ENCODE measurements around the gene AFF3. TPM values are rescaled to one million over a fixed set of nuclear protein-coding genes. Genes with fewer than 3 reads are reported as not detected.

The AFF3 gene
- total RNA-seq, 4 donors from 2014 or later, result 8.5 to 77.2 (median 27.1) TPM

DNA sequence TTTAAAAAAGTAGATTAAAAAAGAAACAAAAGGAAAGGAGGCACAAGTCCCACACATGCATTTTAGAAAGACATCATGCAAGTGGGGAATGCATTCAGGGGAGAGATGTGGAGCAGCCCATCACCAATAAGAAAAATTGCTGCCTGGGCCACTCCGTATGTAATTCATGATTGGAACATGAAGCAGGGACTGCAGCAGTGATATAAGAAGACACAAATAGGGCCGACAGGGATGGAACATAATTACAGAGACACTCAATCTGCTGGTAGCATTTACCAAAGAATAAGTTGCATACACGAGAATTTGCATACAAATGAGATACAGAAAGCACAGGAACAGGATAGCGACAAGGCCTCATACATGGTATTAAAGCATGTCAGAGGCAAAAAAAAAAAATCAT is 6.5 kb upstream of the AFF3 start:
- TF ChIP-seq POLR2A (IDR thresholded peaks at IDR 0.05), result no peak
- TF ChIP-seq, protein P1, sequence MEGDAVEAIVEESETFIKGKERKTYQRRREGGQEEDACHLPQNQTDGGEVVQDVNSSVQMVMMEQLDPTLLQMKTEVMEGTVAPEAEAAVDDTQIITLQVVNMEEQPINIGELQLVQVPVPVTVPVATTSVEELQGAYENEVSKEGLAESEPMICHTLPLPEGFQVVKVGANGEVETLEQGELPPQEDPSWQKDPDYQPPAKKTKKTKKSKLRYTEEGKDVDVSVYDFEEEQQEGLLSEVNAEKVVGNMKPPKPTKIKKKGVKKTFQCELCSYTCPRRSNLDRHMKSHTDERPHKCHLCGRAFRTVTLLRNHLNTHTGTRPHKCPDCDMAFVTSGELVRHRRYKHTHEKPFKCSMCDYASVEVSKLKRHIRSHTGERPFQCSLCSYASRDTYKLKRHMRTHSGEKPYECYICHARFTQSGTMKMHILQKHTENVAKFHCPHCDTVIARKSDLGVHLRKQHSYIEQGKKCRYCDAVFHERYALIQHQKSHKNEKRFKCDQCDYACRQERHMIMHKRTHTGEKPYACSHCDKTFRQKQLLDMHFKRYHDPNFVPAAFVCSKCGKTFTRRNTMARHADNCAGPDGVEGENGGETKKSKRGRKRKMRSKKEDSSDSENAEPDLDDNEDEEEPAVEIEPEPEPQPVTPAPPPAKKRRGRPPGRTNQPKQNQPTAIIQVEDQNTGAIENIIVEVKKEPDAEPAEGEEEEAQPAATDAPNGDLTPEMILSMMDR (IDR thresholded peaks at IDR 0.05), result no peak
- Histone ChIP-seq H3K36me3 (no peaks in the 10 kb centered on the region), H3K27ac (no peak overlapping the region), H3K4me3 (no peak overlapping the region), H3K27me3 (no peaks in the 10 kb centered on the region), H3K9me3 (no peaks in the 10 kb centered on the region), H3K4me1 (no peaks in the 10 kb centered on the region)
- DNase-seq, result no peak
- intact Hi-C loops (cut with DNase I; ENCODE audit: low total_unique reads), result no loop called here

DNA sequence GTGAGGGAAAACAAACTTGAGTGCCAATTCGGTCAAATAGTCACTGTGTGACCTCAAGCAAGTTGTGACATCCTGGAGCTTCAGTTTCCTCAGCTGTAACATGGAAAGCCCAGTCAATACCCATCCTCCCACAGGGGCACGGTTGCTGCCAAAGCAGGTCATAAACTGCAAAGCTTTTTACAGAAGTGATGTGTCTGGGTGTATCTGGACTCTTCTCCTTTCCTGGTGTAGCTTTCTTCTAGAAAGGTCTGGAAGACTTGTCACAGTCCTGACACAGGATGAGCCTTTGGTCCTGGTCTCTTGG is 4.2 kb upstream of the AFF3 start:
- Histone ChIP-seq H3K4me3 (no peak overlapping the region), H3K27me3 (no peaks in the 10 kb centered on the region), H3K27ac (no peak overlapping the region), H3K4me1 (no peaks in the 10 kb centered on the region), H3K9me3 (no peaks in the 10 kb centered on the region), H3K36me3 (no peaks in the 10 kb centered on the region)
- intact Hi-C loops (cut with DNase I; ENCODE audit: low total_unique reads), result no loop called here
- DNase-seq, result no peak
- no peak for TF ChIP-seq POLR2A (IDR thresholded peaks at IDR 0.05)
- TF ChIP-seq, protein P1 (IDR thresholded peaks at IDR 0.05), result no peak

DNA sequence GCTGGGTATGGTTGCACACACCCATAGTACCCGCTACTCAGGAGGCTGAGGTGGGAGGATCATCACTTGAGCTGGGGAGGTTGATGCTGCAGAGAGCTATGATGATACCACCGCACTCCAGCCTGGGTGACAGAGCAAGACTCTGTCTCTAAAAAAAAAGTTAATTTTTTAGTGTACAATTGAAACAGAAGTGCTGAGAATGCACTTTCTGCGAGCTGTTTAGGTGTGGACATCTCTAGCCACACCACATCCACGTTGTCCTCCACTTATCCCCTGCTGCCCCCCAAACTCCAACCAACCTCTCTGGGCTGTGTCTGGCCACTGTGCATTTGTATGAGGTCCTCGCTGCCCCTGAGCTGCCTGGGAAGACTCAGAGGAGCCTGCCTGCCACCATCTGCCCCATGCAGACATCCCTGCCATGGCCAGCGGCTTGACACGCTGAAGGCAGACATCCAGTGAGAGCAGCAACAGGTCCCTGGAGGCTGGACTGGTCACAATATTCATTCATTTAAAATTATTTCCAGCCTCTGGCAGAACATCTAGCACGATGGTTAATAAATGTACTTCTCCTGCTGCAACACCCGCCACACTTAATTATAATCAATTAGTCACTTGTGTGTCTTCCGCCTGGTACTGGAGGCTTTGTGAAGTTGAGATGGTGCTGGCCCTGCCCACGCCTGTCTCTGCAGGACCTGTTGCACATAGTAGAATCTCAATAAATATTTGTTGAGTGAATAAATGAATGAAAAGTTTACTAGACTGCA is 3.7 kb upstream of the AFF3 start:
- DNase-seq, result no peak
- intact Hi-C loops (cut with DNase I; ENCODE audit: low total_unique reads), result no loop called here
- TF ChIP-seq, protein P1 (IDR thresholded peaks at IDR 0.05), result no peak
- TF ChIP-seq POLR2A (IDR thresholded peaks at IDR 0.05), result no peak
- no peak overlapping the region for H3K4me3 ChIP-seq
- no peaks in the 10 kb centered on the region for H3K36me3 ChIP-seq
- no peaks in the 10 kb centered on the region for H3K9me3 ChIP-seq
- H3K4me1 ChIP-seq, result no peaks in the 10 kb centered on the region
- H3K27me3 ChIP-seq, result no peaks in the 10 kb centered on the region
- H3K27ac ChIP-seq, result no peak overlapping the region

DNA sequence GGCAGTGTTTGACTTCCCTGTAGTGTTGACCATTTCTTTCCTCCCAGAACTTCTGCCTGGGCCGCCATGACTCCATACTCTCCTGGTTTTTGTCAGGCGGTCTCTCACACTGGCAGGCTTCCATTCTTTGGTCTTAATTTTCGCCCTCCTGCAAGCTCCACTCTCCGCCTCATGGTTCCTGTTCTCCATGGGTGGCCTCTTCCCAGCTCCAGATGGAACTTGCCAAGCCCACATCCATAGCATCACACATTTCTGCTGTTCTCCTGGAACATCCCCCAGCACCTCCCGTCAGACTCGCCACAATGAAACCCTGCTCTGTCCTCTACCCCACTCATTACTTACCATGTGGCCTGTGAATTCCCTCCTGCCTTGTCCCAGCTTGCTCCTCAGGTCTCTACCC is 896 bp upstream of the AFF3 start:
- Histone ChIP-seq H3K27me3 (no peaks in the 10 kb centered on the region), H3K27ac (no peak overlapping the region), H3K9me3 (no peaks in the 10 kb centered on the region), H3K4me3 (no peak overlapping the region), H3K4me1 (no peaks in the 10 kb centered on the region), H3K36me3 (no peaks in the 10 kb centered on the region)
- intact Hi-C loops (cut with DNase I; ENCODE audit: low total_unique reads), result no loop called here
- DNase-seq, result no peak
- TF ChIP-seq, protein P1 (IDR thresholded peaks at IDR 0.05), result no peak
- no peak for TF ChIP-seq POLR2A (IDR thresholded peaks at IDR 0.05)

DNA sequence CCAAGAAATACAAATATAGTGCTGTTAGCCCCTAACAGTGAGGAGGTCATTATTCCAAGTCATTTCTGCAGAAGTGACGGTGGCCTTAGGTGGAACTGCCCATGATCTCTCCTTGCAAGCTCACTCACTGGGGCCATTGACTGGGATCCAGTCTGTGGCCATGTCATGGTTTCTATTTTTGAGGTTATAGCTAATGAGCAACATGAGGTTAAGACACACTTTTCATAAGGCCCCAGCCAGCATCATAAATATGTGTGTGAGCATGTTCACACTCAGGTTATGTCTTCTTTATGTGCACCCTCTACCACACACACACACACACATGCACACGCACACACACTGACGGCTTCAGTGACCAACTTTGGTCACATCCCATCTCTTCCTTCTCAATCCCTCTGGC is 484 bp downstream of the AFF3 start:
- no peaks in the 10 kb centered on the region for H3K27me3 ChIP-seq
- no peak overlapping the region for H3K27ac ChIP-seq
- no peak for DNase-seq
- H3K4me3 ChIP-seq, result no peak overlapping the region
- H3K9me3 ChIP-seq, result no peaks in the 10 kb centered on the region
- intact Hi-C loops (cut with DNase I; ENCODE audit: low total_unique reads), result no loop called here
- H3K36me3 ChIP-seq, result no peaks in the 10 kb centered on the region
- TF ChIP-seq, protein P1 (IDR thresholded peaks at IDR 0.05), result no peak
- no peaks in the 10 kb centered on the region for H3K4me1 ChIP-seq

Data from uterus (tissue), 4 donors.